ENCODE data around the gene SLAMF1.
"Not testable (repeated sequence)": the region's sequence is repeated elsewhere in the genome, so short reads cannot be mapped to it uniquely, and the experiment has no call there.

SLAMF1 gene

GRCh38 chr1:160665330-160666078 is 18.7 kb upstream of the SLAMF1 start:
- peak; percentile 68 to 88 (median 82) for DNase-seq

GRCh38 chr1:160664573-160665051 is 17.8 kb upstream of the SLAMF1 start:
- DNase-seq: no peak

- DNase-seq: peak in 3 of 4 experiments; percentile 56 to 62 (median 59)
Observed at GRCh38 chr1:160662910-160663309, 16.1 kb upstream of the SLAMF1 start.

- DNase-seq: no peak
Observed at GRCh38 chr1:160659566-160659965, 12.7 kb upstream of the SLAMF1 start.

GRCh38 chr1:160658814-160659193 is 12.0 kb upstream of the SLAMF1 start:
- no peak for DNase-seq

- DNase-seq: no peak
Observed at GRCh38 chr1:160658162-160658813, 11.4 kb upstream of the SLAMF1 start.

- peak in 2 of 4 experiments; percentile 67 to 73 for DNase-seq
Observed at GRCh38 chr1:160657250-160657781, 10.5 kb upstream of the SLAMF1 start.

- no peak for DNase-seq
Observed at GRCh38 chr1:160656737-160657136, 9.9 kb upstream of the SLAMF1 start.

GRCh38 chr1:160653620-160654016 is 6.8 kb upstream of the SLAMF1 start:
- DNase-seq: no peak

- no peak for DNase-seq
Observed at GRCh38 chr1:160652924-160653619, 6.2 kb upstream of the SLAMF1 start.

- not testable (repeated sequence) for DNase-seq
Observed at GRCh38 chr1:160652065-160652641, 5.3 kb upstream of the SLAMF1 start.

GRCh38 chr1:160651433-160652064 is 4.7 kb upstream of the SLAMF1 start:
- DNase-seq: no peak

GRCh38 chr1:160647329-160647720 is 481 bp upstream of the SLAMF1 start:
- DNase-seq: no peak

- no peak for DNase-seq
Observed at GRCh38 chr1:160646180-160646579, 664 bp downstream of the SLAMF1 start.

GRCh38 chr1:160645386-160646130 is 1.3 kb downstream of the SLAMF1 start:
- DNase-seq: no peak

- no peak for DNase-seq
Observed at GRCh38 chr1:160644399-160644798, 2.4 kb downstream of the SLAMF1 start.

- no peak for DNase-seq
Observed at GRCh38 chr1:160643138-160643537, 3.7 kb downstream of the SLAMF1 start.

GRCh38 chr1:160642281-160642644 is 4.6 kb downstream of the SLAMF1 start:
- DNase-seq: no peak

GRCh38 chr1:160641323-160642280 is 5.2 kb downstream of the SLAMF1 start:
- DNase-seq: peak in 2 of 4 experiments; percentile 23 to 36

- DNase-seq: no peak
Observed at GRCh38 chr1:160640359-160641123, 6.3 kb downstream of the SLAMF1 start.
